ENCODE measurements around the gene PWWP3B.

DNA sequence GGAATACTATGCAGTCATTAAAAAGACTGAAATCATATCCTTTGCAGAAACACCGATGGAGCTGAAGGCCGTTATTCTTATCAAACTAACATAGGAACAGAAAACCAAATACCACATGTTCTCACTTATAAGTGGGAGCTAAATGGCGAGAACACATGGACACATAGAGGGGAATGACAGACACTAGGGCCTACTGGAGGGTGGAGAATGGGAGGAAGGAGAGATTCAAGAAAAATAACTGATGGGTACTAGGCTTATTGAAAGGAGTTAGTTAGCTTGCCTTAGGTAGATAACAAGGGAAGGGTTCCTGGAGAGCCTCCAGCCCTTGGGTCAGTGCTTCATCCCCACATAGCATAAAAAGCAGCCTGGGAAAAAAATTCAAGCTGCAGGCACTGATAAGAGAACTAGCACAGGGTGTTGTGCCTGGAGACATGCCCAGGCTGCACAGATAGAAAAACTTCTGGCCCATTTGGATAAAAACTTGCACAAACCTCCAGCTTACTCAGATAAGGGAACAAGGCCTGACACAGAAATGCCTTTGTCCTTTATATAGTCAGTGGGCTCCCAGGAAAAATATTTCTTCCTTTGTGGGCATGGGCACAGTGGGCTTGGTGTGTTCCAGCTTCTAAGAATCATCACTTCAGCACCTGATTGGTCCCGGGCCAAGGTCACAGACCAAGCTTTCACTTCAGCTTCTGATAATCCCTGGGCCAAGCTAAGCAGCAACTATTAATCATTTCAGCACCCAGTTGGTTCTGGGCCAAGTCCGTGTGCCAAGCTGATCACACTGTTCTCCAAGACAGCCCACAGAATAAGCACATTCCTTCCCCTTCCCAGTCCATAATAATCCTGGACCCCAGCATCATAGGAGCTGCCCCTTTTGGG, 23.1 kb upstream of the PWWP3B start:
- TF ChIP-seq, protein P1, sequence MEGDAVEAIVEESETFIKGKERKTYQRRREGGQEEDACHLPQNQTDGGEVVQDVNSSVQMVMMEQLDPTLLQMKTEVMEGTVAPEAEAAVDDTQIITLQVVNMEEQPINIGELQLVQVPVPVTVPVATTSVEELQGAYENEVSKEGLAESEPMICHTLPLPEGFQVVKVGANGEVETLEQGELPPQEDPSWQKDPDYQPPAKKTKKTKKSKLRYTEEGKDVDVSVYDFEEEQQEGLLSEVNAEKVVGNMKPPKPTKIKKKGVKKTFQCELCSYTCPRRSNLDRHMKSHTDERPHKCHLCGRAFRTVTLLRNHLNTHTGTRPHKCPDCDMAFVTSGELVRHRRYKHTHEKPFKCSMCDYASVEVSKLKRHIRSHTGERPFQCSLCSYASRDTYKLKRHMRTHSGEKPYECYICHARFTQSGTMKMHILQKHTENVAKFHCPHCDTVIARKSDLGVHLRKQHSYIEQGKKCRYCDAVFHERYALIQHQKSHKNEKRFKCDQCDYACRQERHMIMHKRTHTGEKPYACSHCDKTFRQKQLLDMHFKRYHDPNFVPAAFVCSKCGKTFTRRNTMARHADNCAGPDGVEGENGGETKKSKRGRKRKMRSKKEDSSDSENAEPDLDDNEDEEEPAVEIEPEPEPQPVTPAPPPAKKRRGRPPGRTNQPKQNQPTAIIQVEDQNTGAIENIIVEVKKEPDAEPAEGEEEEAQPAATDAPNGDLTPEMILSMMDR (IDR thresholded peaks at IDR 0.05): no peak
- TF ChIP-seq POLR2A (IDR thresholded peaks at IDR 0.05) (no peak), EP300 (IDR thresholded peaks at IDR 0.05) (no peak)

Measured in suprapubic skin (tissue), 3 donors.